IPS DF 6.9 (cell line): ENCODE measurements around the gene IL1RAPL2.
"Not testable (repeated sequence)": the region's sequence is repeated elsewhere in the genome, so short reads cannot be mapped to it uniquely, and the experiment has no call there.

Experiments
- DNase-seq: peaks from one replicate; pipeline ENCODE4 v3.0.0-alpha.2; 2013; ENCODE audit warnings: low read depth, low spot score
- H3K27ac ChIP-seq: one replicate; pipeline ENCODE4 v1.5.1; 2013; ENCODE audit warnings: low read length, control low read depth
- H3K27me3 ChIP-seq: 2 replicates; pipeline ENCODE4 v1.6.1; 2013; ENCODE audit warnings: mild to moderate bottlenecking, low read length; ENCODE audit not compliant: control insufficient read depth, insufficient read depth
- H3K36me3 ChIP-seq: 2 replicates; pipeline ENCODE4 v1.6.1; 2013; ENCODE audit warnings: low read length; ENCODE audit not compliant: control insufficient read depth, insufficient read depth
- H3K4me1 ChIP-seq: 2 replicates; pipeline ENCODE4 v1.6.1; 2013; ENCODE audit warnings: low read length; ENCODE audit not compliant: control insufficient read depth, insufficient read depth
- H3K4me3 ChIP-seq: 2 replicates; pipeline ENCODE4 v1.5.1; 2013; ENCODE audit warnings: mild to moderate bottlenecking, low read length
- H3K9me3 ChIP-seq: 2 replicates; pipeline ENCODE4 v1.6.1; 2013; ENCODE audit warnings: low read length, inconsistent platforms; ENCODE audit not compliant: control insufficient read depth, insufficient read depth
- WGBS: extraction: QIAGEN DNeasy Blood & Tissue Kit; methylation state at CpG from one replicate; pipeline ENCODE4 v1.1.7; 2013; ENCODE audit warnings: mixed read lengths, missing lambda C conversion rate; ENCODE audit not compliant: insufficient read length, insufficient coverage; 5-methylcytosine and 5-hydroxymethylcytosine counted together

Gene IL1RAPL2

DNA sequence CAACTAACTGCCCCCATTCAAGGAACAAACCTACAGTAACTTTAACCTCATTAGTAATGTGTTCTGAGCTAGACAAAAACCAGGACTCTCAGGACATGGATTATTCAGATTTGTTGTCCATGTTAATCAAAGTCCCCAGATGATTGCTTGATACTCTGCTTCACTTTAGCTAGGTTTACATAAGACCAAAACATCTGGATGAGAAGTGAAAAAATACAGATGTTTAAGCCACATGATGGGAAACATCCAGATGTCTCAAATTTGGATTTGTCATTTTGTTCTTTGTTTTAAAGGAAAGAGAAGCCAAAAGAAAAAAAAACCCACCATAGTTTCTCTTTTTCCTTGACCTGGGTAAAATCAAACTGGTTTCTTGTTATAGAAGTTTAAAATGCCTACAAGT, 1207.8 kb downstream of the IL1RAPL2 start:
- H3K36me3 ChIP-seq = no peaks in the 10 kb centered on the region
- no peak overlapping the region for H3K27ac ChIP-seq
- no peak overlapping the region for H3K4me3 ChIP-seq
- H3K4me1 ChIP-seq = no peaks in the 10 kb centered on the region
- no peaks in the 10 kb centered on the region for H3K27me3 ChIP-seq
- no peaks in the 10 kb centered on the region for H3K9me3 ChIP-seq
- no peak for DNase-seq

DNA sequence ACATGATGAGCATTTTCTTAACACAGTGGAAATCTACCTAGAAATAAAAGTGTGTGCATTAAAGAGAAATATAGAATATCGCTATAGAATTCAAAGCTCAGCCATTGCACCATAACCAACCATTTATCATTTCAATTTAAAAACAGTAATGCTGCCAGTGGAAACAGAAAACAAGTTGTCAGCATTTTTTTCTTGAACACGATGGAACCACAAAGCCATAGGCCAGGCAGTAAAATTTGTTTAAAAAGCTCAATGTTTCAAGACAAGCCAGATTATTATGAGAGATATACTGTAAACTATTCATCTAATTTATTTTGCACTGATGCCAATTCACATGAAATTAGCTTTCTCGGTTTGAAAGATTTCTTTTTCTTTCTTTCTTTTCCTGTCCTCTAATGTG, 1209.7 kb downstream of the IL1RAPL2 start:
- no peak overlapping the region for H3K27ac ChIP-seq

DNA sequence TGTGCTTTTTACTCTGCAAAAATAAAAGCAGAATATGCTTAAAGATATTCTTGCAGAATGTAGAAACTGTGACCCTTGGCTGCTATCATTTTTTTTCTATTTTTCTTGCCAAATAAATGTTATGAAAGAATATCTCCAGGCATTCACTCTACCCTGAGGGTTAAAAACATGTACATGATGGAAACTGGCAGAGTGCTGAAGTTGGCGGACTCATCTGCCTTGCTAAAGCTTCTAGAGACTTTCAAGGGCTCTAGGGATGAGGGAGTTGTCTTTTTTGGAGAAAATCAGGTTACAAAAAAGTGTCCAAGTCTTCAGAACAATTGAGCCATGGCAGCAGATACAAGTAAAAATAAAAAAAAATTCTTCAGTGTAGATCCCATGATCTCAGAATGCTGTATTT, 1215.8 kb downstream of the IL1RAPL2 start:
- H3K4me3 ChIP-seq = no peak overlapping the region
- no CpG with 5 or more reads among the region's 1 CpG for WGBS
- H3K9me3 ChIP-seq = no peaks in the 10 kb centered on the region
- H3K27ac ChIP-seq = no peak overlapping the region
- H3K4me1 ChIP-seq = no peaks in the 10 kb centered on the region
- no peak for DNase-seq
- H3K27me3 ChIP-seq = no peaks in the 10 kb centered on the region
- H3K36me3 ChIP-seq = no peaks in the 10 kb centered on the region

More for the DNA sequence above, 1209.7 kb downstream of the IL1RAPL2 start:
- no peak for DNase-seq
- Histone ChIP-seq H3K9me3 (no peaks in the 10 kb centered on the region), H3K27me3 (no peaks in the 10 kb centered on the region), H3K4me1 (no peaks in the 10 kb centered on the region), H3K4me3 (no peak overlapping the region), H3K36me3 (no peaks in the 10 kb centered on the region)
- no CpG with 5 or more reads among the region's 3 CpGs for WGBS

DNA sequence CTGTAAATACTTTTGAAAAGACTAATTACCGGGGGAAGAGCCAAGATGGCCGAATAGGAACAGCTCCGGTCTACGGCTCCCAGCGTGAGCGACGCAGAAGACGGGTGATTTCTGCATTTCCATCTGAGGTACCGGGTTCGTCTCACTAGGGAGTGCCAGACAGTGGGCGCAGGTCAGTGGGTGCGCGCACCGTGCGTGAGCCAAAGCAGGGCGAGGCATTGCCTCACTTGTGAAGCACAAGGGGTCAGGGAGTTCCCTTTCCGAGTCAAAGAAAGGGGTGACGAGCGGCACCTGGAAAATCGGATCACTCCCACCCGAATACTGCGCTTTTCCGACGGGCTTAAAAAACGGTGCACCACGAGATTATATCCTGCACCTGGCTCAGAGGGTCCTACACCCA, 1230.9 kb downstream of the IL1RAPL2 start:
- not testable (repeated sequence) for H3K4me1 ChIP-seq, H3K27me3 ChIP-seq, H3K4me3 ChIP-seq, H3K36me3 ChIP-seq, H3K27ac ChIP-seq, DNase-seq, H3K9me3 ChIP-seq
- WGBS = no CpG with 5 or more reads among the region's 26 CpGs

DNA sequence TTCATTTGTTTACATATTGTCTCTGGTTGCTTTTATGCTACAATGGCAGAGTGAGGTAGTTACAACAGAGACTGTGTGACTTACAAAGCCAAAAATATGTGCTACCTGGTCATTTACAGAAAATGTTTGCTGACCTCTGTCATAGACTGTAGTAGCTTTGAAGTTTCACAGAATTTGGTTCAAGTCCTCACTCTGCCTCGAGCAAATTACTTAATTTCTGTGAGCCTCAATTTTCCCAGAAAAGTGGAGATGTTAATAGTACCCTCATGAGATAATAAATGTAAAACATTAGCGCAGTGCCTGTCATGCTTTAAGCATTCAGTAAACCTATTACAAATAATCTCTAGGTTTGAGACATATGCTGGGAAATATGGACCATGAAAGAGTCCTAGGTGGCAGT, 1237.9 kb downstream of the IL1RAPL2 start:
- H3K36me3 ChIP-seq = no peaks in the 10 kb centered on the region
- no peaks in the 10 kb centered on the region for H3K9me3 ChIP-seq
- no peaks in the 10 kb centered on the region for H3K4me1 ChIP-seq
- H3K27ac ChIP-seq = no peak overlapping the region
- WGBS = no CpG with 5 or more reads among the region's 2 CpGs
- no peak for DNase-seq
- no peak overlapping the region for H3K4me3 ChIP-seq
- no peaks in the 10 kb centered on the region for H3K27me3 ChIP-seq

DNA sequence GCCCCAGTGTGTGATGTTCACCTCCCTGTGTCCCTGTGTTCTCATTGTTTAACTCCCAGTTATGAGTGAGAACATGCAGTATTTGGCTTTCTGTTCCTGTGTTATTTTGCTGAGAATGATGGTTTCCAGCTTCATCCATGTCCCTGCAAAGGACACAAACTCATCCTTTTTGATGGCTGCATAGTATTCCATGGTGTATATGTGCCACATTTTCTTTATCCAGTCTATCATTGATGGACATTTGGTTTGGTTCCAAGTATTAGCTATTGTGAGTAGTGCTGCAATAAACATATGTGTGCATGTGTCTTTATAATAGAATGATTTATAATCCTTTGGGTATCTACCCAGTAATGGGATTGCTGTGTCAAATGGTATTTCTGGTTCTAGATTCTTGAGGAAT, 1239.7 kb downstream of the IL1RAPL2 start:
- H3K36me3 ChIP-seq, H3K27me3 ChIP-seq, H3K4me1 ChIP-seq, H3K27ac ChIP-seq, DNase-seq, H3K9me3 ChIP-seq, H3K4me3 ChIP-seq: not testable (repeated sequence)

DNA sequence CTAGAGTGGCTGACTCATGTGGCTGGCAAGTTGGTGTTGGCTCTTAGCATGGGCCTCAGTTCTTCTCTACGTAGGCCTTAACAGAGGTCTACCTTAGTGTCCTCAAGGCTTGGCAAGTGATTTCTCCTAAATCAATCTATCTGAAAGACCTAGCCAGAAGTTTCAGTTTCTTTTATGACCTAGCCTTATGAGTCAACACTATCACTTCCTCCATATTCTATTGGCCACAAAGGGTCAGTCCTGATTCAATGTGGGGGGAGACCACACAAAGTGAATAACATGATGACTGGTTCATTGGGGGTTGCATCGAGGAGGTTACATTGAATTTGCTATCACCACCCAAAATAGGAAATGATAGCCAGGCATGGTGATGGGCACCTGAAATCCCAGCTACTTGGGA, 1250.5 kb downstream of the IL1RAPL2 start:
- no peaks in the 10 kb centered on the region for H3K4me1 ChIP-seq
- WGBS = no CpG with 5 or more reads among the region's 2 CpGs
- H3K36me3 ChIP-seq = no peaks in the 10 kb centered on the region
- DNase-seq = no peak
- H3K27me3 ChIP-seq = no peaks in the 10 kb centered on the region
- H3K9me3 ChIP-seq = no peaks in the 10 kb centered on the region
- H3K27ac ChIP-seq = no peak overlapping the region
- H3K4me3 ChIP-seq = no peak overlapping the region
